ENCODE results near the gene FNDC3B. TPM values are rescaled to one million over a fixed set of nuclear protein-coding genes. Genes with fewer than 3 reads are reported as not detected.
A peak's percentile ranks its signal among the peaks of the same experiment; 100 is the strongest.

The FNDC3B gene
- total RNA-seq, 1 donor, result 139 TPM

DNA sequence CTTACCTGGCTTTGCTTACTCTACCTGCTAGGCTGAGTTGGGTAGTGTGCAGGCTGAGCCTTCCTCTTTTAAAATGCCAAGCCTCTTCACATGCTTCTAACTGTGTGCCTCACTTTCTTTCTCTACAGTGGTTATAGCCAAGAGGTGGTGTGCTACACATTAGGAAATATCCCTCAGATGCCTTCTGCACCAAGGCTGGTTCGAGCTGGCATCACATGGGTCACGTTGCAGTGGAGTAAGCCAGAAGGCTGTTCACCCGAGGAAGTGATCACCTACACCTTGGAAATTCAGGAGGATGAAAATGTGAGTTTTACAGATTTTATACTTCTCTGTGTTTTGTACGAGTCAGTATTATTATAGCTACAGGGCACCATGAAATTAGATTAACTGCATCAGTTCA is 291.0 kb downstream of the FNDC3B start:
- no peak overlapping the region for H3K4me3 ChIP-seq (ENCODE audit: low read depth, low read length)
- DNase-seq (ENCODE audit: low read depth), result no peak
- TF ChIP-seq, protein P1, sequence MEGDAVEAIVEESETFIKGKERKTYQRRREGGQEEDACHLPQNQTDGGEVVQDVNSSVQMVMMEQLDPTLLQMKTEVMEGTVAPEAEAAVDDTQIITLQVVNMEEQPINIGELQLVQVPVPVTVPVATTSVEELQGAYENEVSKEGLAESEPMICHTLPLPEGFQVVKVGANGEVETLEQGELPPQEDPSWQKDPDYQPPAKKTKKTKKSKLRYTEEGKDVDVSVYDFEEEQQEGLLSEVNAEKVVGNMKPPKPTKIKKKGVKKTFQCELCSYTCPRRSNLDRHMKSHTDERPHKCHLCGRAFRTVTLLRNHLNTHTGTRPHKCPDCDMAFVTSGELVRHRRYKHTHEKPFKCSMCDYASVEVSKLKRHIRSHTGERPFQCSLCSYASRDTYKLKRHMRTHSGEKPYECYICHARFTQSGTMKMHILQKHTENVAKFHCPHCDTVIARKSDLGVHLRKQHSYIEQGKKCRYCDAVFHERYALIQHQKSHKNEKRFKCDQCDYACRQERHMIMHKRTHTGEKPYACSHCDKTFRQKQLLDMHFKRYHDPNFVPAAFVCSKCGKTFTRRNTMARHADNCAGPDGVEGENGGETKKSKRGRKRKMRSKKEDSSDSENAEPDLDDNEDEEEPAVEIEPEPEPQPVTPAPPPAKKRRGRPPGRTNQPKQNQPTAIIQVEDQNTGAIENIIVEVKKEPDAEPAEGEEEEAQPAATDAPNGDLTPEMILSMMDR (IDR thresholded peaks at IDR 0.05; ENCODE audit: insufficient read depth, low read length), result no peak

DNA sequence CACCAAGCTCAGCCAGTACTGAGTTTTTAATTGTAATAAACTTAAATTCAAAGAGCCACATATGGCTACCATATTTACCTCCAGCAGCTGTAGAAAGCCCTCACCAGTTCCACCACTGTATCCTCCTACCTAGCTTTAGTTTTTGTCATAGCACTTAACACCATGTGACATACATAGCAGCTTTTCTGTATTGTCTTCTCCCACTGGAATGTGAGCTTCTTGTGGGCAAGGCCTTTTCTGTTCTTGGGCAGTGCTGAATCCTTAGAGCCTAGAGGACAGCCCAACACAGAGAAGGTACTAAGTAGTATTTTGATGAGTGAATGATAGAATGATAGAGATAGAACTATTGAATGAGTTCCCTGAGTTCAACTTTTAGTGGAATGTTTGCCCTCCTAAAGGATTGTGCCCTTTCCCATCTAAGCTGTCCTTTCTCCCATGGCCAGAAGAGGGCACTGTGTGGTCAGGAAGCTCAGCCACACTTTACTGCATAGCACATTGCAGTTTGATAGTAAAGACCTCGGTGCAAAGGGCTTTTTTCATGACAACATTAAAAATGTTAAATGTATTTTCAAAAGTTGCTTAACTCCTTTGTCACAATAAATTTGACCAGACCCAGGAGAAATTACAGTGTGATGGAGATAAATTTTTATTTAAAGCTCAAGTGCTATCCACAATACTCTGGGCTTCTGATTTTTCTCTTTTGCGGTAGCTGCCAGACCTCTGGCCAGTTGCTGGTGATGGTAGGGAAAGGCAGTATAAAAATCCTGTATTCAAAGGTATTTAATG is 293.1 kb downstream of the FNDC3B start:
- TF ChIP-seq, protein P1 (IDR thresholded peaks at IDR 0.05; ENCODE audit: insufficient read depth, low read length), result peak; percentile 97
- no peak overlapping the region for H3K4me3 ChIP-seq (ENCODE audit: low read depth, low read length)
- DNase-seq (ENCODE audit: low read depth), result peak; percentile 68

DNA sequence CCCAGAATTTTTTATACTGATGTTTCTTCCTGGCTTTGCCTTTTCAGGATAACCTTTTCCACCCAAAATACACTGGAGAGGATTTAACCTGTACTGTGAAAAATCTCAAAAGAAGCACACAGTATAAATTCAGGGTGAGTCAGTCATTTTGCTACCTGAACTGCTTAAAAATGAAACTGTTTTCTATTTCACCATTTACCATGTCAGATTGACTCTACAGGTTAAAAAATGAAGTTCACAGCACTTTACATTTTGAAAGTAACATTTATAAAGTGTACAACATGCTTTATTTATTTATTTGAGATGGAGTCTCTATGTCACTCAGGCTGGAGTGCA is 293.6 kb downstream of the FNDC3B start:
- no peak overlapping the region for H3K4me3 ChIP-seq (ENCODE audit: low read depth, low read length)
- TF ChIP-seq, protein P1 (IDR thresholded peaks at IDR 0.05; ENCODE audit: insufficient read depth, low read length), result no peak
- no peak for DNase-seq (ENCODE audit: low read depth)

DNA sequence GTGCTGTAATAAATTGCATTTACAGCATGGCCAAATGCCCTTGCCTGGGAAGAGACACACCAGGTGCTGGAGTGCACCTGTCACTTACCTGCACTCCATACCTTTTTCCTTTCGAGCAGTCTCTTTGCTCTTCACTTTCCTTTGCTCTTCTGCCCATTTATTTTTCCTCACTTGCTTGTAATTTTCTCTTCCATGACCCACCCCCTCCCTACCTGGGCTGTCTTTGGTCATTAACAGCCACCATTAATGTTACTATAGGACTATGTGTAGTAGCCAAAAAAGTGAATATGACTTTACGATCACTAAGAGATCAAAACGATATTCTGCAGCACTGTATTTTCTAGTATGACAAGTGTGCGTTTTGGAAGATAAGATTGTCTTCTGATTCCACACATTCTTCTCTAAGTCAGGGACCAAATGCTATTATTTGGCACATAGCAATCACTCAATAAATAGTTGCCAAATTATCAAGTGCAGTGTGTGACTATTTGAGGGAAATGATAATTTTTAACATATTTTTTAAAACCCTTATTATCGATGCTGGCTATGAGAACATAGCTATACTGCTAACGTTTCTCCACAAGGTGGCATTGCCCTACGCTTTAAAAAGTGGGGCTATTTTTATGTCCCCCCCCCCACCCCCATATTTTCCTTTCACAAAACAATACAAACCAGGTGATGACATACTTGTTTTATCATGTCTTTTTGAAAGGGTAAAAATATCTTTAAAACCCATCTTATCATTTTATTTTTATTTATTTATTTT is 294.5 kb downstream of the FNDC3B start:
- no peak for DNase-seq (ENCODE audit: low read depth)
- TF ChIP-seq, protein P1 (IDR thresholded peaks at IDR 0.05; ENCODE audit: insufficient read depth, low read length), result peak; percentile 13
- no peak overlapping the region for H3K4me3 ChIP-seq (ENCODE audit: low read depth, low read length)

DNA sequence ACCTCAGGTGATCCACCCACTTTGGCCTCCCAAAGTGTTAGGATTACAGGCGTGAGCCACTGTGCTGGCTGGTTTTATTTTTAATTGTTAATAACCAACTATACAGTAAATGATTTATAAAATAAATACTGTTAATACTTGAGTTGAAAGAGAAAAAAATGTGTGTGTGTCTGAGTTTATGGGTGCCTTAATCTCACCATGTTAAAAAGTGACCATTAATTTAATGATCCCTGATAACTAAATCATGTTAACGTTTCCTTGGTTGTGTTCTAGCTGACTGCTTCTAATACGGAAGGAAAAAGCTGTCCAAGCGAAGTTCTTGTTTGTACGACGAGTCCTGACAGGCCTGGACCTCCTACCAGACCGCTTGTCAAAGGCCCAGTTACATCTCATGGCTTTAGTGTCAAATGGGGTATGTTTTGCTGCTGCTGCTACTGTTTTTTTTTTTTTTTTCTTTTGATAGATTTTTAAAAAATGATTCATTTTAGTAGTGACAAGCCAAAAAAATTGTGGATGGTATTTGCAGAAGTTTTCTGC is 295.4 kb downstream of the FNDC3B start:
- H3K4me3 ChIP-seq (ENCODE audit: low read depth, low read length), result no peak overlapping the region
- TF ChIP-seq, protein P1 (IDR thresholded peaks at IDR 0.05; ENCODE audit: insufficient read depth, low read length), result no peak
- DNase-seq (ENCODE audit: low read depth), result no peak

DNA sequence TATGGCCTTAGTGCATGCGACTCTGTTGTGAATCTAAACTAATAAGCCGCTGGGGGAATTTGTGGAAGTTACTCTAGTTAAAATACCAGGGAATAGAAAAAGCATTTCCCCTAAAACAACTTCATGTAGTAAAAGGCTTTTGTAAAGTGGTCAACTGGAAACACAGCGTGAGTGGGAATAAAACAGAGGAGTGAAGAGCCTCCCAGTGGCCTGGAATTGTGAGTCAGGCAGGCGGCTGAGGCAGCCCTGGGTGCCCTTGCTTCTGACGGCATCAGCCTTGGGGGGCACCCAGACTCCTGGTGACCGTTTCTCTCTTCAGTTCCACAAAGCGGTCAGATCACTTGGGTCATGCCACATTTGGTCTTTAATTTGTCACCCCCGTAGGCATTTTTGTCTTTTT is 300.5 kb downstream of the FNDC3B start:
- no peak for DNase-seq (ENCODE audit: low read depth)
- H3K4me3 ChIP-seq (ENCODE audit: low read depth, low read length), result no peak overlapping the region
- TF ChIP-seq, protein P1 (IDR thresholded peaks at IDR 0.05; ENCODE audit: insufficient read depth, low read length), result no peak

Measured in fibroblast of the aortic adventitia (primary cell).